ENCODE measurements around the gene SLC51B.

DNA sequence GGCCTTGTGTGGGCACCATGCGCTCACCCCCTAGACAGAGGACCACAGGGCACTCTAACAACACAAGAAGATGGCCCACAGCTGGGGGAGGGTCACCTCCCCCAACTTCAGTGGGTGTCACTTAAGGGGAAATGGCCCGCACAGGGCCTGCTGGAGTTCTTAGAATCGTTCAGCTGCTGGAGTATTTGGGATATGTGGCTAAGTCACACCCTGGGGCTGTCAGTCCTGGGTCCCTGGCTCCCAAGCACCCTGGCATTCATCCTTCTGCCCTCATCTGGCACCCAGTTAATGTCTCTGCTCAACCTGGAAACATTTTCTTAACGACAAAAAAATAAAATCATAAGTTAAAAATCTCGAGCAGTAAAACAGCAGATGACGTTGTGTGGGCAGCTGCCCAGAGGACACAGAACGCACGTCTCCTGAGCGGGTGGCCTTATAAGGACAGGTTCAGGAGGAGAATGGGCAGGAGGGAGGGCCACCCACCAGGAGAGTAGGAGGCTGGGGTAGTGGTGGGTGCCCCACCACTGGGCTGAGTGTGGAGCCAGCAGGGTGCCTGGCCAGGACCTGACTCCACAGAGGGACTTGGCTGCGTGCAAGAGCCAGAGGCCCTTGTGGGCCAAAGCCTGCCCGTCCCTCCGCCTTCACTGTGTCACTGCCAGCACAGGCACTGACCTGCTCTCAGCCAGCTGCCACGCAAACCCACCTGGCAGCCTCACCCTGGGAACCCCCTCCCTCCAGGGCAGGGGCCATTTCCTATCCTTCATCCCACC is 42.9 kb downstream of the SLC51B start:
- no peak for TF ChIP-seq CTCF (IDR thresholded peaks at IDR 0.05)
- no peak for TF ChIP-seq POLR2A (IDR thresholded peaks at IDR 0.05)
